Stimulated activated naive CD8-positive, alpha-beta T cell treated with anti-CD3 and anti-CD28 coated beads, Interleukin-15, Interleukin-2, amounts not matched to agents 100 U/mL and 50 U/mL, for 24 hours (primary cell): ENCODE measurements around the gene BUD23.
"Not testable (repeated sequence)": the region's sequence is repeated elsewhere in the genome, so short reads cannot be mapped to it uniquely, and the experiment has no call there.

Experiments
- ATAC-seq: fragments of 150-1000 bp; cut with Tn5 transposase; one replicate; pipeline ENCODE4 v1.10.0; 2021
- DNase-seq: peaks from one replicate; pipeline ENCODE4 v3.0.0; 2021

BUD23 gene

GRCh38 chr7:73718905-73719805, 35.8 kb downstream of the BUD23 start, which contains the start of gene STX1A:
TSS of gene STX1A (minus strand) at chr7:73719669. CDS start at chr7:73719631, 38 bp downstream.
- DNase-seq (peak; percentile 79), ATAC-seq (peak; percentile 52)

GRCh38 chr7:73719806-73720169, 36.4 kb downstream of the BUD23 start:
- DNase-seq, result no peak

GRCh38 chr7:73720443-73720842, 37.0 kb downstream of the BUD23 start:
- ATAC-seq, DNase-seq: not testable (repeated sequence)

More at GRCh38 chr7:73719806-73720169, 36.4 kb downstream of the BUD23 start:
- no peak for ATAC-seq

- DNase-seq (no peak), ATAC-seq (no peak)
Measured at GRCh38 chr7:73721377-73721817, 38.0 kb downstream of the BUD23 start.

GRCh38 chr7:73722182-73722581, 38.8 kb downstream of the BUD23 start:
- not testable (repeated sequence) for ATAC-seq, DNase-seq

GRCh38 chr7:73722785-73723184, 39.4 kb downstream of the BUD23 start:
- ATAC-seq (no peak), DNase-seq (no peak)

- no peak for DNase-seq
- no peak for ATAC-seq
Measured at GRCh38 chr7:73723813-73724212, 40.4 kb downstream of the BUD23 start.

GRCh38 chr7:73726083-73726466, 42.7 kb downstream of the BUD23 start:
- DNase-seq, result no peak
- peak; percentile 19 for ATAC-seq

- no peak for ATAC-seq
- DNase-seq, result no peak
Measured at GRCh38 chr7:73727952-73728351, 44.6 kb downstream of the BUD23 start.

GRCh38 chr7:73728551-73728950, 45.2 kb downstream of the BUD23 start:
- no peak for ATAC-seq
- no peak for DNase-seq

- no peak for DNase-seq
- no peak for ATAC-seq
Measured at GRCh38 chr7:73730485-73730884, 47.1 kb downstream of the BUD23 start.

GRCh38 chr7:73732397-73732796, 49.0 kb downstream of the BUD23 start:
- ATAC-seq, result no peak

GRCh38 chr7:73734619-73735527, 51.5 kb downstream of the BUD23 start:
- peak; percentile 62 for ATAC-seq

More at GRCh38 chr7:73732397-73732796, 49.0 kb downstream of the BUD23 start:
- DNase-seq, result no peak

GRCh38 chr7:73735528-73735905, 52.1 kb downstream of the BUD23 start:
- no peak for ATAC-seq
- no peak for DNase-seq

More at GRCh38 chr7:73734619-73735527, 51.5 kb downstream of the BUD23 start:
- peak; percentile 84 for DNase-seq

- ATAC-seq, result no peak
Measured at GRCh38 chr7:73736885-73737284, 53.5 kb downstream of the BUD23 start.

GRCh38 chr7:73737491-73738219, 54.3 kb downstream of the BUD23 start:
- DNase-seq (no peak), ATAC-seq (no peak)

More at GRCh38 chr7:73736885-73737284, 53.5 kb downstream of the BUD23 start:
- DNase-seq, result no peak

- ATAC-seq (peak; percentile 7), DNase-seq (peak; percentile 78)
Measured at GRCh38 chr7:73738220-73738611, 54.8 kb downstream of the BUD23 start.

GRCh38 chr7:73738612-73739386, 55.4 kb downstream of the BUD23 start, which contains the start of gene ABHD11:
TSS of gene ABHD11 (minus strand) at chr7:73738802. CDS start at chr7:73738770, 32 bp downstream.
- DNase-seq (peak; percentile 99), ATAC-seq (peak; percentile 92)

- DNase-seq (no peak), ATAC-seq (no peak)
Measured at GRCh38 chr7:73739387-73739767, 56.0 kb downstream of the BUD23 start.

- ATAC-seq (no peak), DNase-seq (no peak)
Measured at GRCh38 chr7:73740212-73740611, 56.8 kb downstream of the BUD23 start.

GRCh38 chr7:73740771-73741170, 57.4 kb downstream of the BUD23 start:
- ATAC-seq, result no peak
- no peak for DNase-seq
